NCI-H1417 treated with DMSO at 0.1 percent for 48 hours (cell line): ENCODE measurements around the gene DOCK3.
"Not testable (repeated sequence)": the region's sequence is repeated elsewhere in the genome, so short reads cannot be mapped to it uniquely, and the experiment has no call there.

Experiments used
- DNase-seq: peaks from one replicate; lab custom pipeline; 2025; lab: John Stamatoyannopoulos, UW

The DOCK3 gene

GRCh38 chr3:51099794-51100535, 425.2 kb downstream of the DOCK3 start:
- no peak for DNase-seq

DNA sequence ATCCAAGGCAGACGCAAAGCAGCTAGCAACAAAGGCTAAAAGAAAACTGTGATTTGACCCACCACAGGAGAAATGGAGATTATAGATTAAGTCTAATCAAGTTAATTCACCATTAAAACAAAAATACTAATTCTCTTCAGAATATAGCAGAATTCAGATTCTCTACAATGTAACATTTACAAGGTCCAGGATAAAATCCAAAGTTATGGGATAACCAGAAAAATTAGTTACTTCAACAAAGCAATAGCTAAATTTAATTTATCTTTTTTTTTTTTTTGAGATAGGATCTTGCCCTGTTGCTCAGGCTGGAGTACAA, 425.8 kb downstream of the DOCK3 start:
- DNase-seq: no peak

GRCh38 chr3:51102396-51102795, 427.7 kb downstream of the DOCK3 start:
- DNase-seq: no peak

DNA sequence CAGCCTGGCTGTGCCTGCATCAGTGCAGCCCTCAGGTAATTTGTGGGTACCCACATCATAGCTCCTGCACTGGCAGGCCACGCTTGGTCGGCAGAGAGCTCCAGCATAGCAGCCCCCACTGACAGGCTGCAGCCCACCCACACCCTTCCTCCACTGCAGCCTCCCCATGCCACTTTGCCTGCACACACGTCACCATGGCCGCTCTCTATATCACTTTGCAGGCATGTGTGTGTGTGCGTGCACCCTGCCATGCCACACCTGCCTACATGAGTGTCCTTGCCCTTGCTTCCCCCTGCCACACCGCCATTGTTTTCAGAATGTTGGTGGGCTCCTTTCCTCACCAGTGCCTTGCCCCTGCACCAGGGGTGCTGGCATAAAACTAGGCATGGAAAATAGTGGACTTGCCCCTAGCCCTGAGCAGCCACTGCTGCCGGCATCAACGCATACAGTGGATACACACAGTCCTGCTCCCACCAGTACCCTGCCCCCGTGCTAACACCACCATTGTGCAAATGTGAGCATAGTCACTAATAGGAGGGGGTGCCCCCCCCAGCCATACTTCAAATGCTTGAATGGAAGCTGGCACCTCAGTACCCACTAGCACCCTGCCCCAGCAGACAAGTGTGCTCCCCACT, 431.6 kb downstream of the DOCK3 start:
- no peak for DNase-seq

DNA sequence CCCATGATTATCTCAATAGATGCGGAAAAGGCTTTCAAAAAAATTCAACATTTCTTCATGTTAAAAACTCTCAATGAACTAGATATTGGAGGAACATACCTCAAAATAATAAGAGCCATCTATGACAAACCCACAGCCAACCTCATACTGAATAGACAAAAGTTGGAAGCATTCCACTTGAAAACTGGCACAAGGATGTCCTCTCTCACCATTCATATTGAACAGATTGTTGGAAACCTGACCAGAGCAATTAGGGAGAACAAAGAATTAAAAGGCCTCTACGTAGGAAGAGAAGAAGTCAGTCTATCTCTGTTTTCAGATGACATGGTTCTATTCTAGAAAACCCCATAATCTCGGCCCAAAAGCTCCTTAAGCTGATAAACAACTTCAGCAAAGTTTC, 435.9 kb downstream of the DOCK3 start:
- no peak for DNase-seq

GRCh38 chr3:51122944-51123343, 448.2 kb downstream of the DOCK3 start:
- no peak for DNase-seq

DNA sequence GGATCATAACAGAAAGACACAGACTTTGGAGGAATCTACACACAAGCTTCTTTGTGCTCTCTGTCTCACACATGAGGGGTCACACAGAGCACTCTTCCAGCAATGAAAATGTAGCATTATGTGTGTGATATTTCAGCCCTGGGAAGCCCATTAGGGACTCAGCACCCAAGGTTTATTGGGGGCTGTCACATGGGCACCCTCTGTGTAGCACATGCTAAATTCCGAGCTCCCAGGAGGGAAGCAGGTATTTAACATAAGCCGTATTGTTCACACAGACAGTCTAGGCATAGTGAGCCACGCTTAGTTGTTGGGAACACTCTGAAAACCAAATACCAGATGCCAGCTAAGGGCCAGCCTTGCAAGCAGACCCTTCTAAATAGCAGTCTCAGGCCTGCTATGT, 448.8 kb downstream of the DOCK3 start:
- DNase-seq: no peak

DNA sequence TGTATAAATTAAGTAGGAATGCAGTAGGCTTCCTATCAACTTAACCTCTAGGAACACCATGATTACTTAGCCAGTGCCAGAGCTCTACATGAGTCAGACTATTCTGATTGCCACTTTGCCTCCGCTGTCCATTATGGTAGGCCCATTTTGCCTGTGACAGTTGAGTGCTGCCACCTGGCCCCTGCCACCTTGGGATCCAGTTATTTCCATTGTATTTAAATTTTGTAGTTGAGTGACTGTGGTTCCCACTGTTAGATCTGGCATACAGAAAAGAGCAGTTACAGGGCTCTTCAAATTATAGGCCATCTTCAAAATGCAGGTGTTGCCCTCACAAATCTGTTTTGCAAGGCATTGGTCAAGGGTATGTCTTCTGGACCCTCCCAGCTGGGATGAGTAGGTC, 456.9 kb downstream of the DOCK3 start:
- not testable (repeated sequence) for DNase-seq

- no peak for DNase-seq
These were observed 463.0 kb downstream of the DOCK3 start for GRCh38 chr3:51137715-51138114.

GRCh38 chr3:51139616-51140015, 464.9 kb downstream of the DOCK3 start:
- no peak for DNase-seq

- no peak for DNase-seq
These were observed 466.8 kb downstream of the DOCK3 start for GRCh38 chr3:51141573-51141972.

GRCh38 chr3:51145811-51146585, 471.3 kb downstream of the DOCK3 start:
- no peak for DNase-seq

GRCh38 chr3:51146781-51147180, 472.1 kb downstream of the DOCK3 start:
- DNase-seq: no peak

DNA sequence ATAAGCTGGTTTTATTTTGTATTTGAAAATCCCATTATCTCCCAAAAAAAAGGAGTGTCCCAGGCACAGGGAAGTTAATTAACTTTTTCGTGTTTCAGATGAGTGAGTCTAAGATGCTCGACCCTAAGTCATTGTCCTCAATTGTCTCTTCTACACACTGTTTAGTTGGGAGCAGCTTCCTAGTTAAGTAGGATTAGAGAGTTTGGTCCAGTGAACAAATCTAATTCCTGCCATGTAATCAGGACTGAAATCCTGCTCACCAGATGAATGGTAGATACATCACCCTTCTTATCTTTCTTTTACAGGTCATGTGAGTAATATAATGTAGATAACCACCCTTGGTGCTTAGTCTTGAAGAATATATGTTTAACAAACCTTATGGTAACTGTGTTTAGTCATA, 481.4 kb downstream of the DOCK3 start:
- DNase-seq: no peak

- no peak for DNase-seq
These were observed 488.3 kb downstream of the DOCK3 start for GRCh38 chr3:51163051-51163450.

- DNase-seq: no peak
These were observed 499.0 kb downstream of the DOCK3 start for GRCh38 chr3:51173518-51174271.

DNA sequence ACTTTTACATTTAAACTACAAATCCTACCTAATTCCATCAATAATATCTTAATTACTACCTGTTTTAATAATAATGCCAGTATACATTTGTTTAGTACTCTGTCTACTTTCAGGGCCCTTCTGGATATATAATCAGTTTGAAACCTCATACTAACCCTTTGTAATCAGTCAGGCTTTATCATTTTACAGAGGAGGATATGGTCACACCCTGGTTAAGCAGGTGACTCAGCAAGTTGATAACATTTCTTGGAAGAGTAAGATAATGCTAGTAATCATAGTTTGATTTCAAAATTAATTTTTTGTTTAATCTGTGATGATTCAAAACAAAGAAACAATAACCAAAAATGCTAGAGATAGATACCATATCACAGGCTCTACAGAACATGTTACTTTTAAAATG, 502.2 kb downstream of the DOCK3 start:
- DNase-seq: no peak

DNA sequence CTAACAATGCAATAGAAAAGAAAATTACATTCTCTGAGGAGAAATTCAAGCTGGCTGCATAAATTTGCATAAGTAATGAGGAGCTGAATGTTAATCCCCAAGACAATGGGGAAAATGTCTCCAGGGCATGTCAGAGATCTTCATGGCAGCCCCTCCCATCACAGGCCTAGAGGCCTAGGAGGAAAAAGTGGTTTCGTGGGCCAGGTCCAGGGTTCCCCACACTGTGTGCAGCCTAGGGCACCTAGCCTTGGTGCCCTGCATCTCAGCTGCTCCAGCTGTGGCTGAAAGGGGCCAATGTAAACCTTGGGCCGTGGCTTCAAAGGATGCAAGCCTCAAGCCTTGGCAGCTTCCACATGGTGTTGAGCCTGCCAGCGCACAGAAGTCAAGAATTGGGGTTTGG, 511.7 kb downstream of the DOCK3 start:
- DNase-seq: not testable (repeated sequence)

DNA sequence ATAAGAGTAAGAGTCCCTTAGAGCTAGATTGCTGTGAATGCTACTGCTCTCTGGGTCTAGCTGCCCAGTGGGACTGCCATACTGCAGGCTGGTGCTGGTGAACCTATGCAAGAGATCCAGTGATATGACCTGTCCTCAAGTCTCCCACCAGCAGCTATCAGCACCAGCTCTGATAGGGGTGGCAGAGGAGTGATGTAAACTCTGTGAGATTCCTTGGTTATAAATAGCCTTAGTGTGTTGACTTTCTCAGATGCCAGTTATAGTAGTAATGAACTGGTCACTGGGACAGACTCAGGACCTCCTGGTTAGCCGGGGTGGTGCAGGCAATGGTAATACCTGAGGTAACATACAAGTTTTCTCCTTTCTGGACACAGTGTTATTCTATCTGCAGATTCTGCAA, 515.5 kb downstream of the DOCK3 start:
- no peak for DNase-seq

GRCh38 chr3:51190827-51191226, 516.1 kb downstream of the DOCK3 start:
- DNase-seq: no peak

- no peak for DNase-seq
These were observed 517.0 kb downstream of the DOCK3 start for GRCh38 chr3:51191768-51192167.

GRCh38 chr3:51198477-51198876, 523.8 kb downstream of the DOCK3 start:
- DNase-seq: no peak

- not testable (repeated sequence) for DNase-seq
These were observed 524.6 kb downstream of the DOCK3 start for GRCh38 chr3:51199296-51199695.
